ENCODE results near the gene MB21D2. TPM values are rescaled to one million over a fixed set of nuclear protein-coding genes. Genes with fewer than 3 reads are reported as not detected.
A peak's percentile ranks its signal among the peaks of the same experiment; 100 is the strongest.
"Not testable (repeated sequence)": the region's sequence is repeated elsewhere in the genome, so short reads cannot be mapped to it uniquely, and the experiment has no call there.

Gene MB21D2, protein sequence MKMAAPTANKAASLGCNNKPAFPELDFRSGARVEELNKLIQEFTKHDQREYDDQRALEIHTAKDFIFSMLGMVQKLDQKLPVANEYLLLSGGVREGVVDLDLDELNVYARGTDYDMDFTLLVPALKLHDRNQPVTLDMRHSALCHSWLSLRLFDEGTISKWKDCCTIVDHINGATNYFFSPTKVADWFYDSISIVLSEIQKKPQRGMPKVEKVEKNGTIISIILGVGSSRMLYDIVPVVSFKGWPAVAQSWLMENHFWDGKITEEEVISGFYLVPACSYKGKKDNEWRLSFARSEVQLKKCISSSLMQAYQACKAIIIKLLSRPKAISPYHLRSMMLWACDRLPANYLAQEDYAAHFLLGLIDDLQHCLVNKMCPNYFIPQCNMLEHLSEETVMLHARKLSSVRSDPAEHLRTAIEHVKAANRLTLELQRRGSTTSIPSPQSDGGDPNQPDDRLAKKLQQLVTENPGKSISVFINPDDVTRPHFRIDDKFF
- total RNA-seq (2014; rRNA removed; shearing (Covaris generic)), result 28.3 and 35.0 TPM in 2 replicates

GRCh38 chr3:192917404-192918274 is at the start of gene MB21D2:
Gene MB21D2 (minus strand): TSS chr3:192917856. CDS start chr3:192917840, 16 bp downstream.
- peak; percentile 87 for DNase-seq (ENCODE audit: low read depth)

DNA sequence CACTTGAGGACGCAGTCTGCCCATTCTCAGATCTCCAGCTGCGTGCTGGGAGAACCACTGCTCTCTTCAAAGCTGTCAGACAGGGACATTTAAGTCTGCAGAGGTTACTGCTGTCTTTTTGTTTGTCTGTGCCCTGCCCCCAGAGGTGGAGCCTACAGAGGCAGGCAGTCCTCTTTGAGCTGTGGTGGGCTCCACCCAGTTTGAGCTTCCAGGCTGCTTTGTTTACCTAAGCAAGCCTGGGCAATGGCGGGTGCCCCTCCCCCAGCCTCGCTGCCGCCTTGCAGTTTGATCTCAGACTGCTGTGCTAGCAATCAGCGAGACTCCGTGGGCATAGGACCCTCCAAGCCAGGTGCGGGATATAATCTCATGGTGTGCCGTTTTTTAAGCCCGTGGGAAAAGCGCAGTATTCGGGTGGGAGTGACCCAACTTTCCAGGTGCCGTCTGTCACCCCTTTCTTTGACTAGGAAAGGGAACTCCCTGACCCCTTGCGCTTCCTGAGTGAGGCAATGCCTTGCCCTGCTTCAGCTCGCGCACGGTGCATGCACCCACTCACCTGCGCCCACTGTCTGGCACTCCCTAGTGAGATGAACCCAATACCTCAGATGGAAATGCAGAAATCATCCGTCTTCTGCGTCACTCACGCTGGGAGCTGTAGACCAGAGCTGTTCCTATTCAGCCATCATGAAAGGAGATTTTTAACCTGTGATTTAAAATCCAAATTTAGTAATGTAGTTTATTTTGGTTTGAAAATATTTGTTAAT is 47.5 kb upstream of the MB21D2 start:
- not testable (repeated sequence) for DNase-seq (ENCODE audit: low read depth)

DNA sequence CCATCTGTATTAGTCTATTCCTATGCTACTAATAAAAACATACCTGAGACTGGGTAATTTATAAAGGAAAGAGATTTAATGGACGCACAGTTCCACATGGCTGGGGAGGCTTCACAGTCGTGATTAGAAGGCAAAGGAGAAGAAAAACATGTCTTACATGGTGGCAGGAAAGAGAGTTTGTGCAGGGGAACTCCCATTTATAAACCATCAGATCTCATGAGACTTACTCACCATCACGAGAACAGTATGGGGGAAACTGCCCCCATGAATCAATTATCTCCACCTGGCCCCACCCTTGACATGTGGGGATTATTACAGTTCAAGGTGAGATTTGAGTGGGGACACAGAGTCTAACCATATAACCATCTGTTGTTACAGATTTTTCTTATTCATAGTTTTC is 42.1 kb upstream of the MB21D2 start:
- no peak for DNase-seq (ENCODE audit: low read depth)

GRCh38 chr3:192958219-192958872 is 40.7 kb upstream of the MB21D2 start:
- DNase-seq (ENCODE audit: low read depth), result no peak

DNA sequence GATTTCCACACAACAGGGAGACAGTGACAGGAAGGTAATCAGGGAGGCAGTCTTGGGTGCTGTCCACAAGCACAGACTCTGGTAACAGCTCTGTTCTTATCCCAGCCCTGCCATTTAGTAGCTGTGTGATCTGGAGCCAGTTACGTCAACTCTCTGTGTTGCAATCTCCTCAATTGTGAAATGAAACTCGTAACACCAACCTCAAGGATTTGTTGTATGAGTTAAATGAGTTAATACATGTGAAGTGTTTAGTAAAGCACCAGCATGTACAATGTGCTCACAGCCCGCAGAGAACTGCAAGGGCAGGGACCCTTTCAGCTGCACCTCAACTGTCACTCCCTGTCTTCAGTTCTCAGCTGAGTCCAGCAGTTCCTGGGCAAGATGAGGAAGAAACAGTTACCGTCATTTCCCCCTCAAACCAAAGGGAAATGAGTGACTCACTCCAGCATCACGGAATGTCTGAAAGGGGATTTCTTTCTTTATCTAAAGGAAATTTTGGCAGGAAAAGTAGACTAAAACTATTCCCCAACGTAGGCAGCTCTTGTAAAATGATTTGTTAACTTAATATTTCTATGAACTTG is 39.9 kb upstream of the MB21D2 start:
- peak; percentile 70 for DNase-seq (ENCODE audit: low read depth)

DNA sequence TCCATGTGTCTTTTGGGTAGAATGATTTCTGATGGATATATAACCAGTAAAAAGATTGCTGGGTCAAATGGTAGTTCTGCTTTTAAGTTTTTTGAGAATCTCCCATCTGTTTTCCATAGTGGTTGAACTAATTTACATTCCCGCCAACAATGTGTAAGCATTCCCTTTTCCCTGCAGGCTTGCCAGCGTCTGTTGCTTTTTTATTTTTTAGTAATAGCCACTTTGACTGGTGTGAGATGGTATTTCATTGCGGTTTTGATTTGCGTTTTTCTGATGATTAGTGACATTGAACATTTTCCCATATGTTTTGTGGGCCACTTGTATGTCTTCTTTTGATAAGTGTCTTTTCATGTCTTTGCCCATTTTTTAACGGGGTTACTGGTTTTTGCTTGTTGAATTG is 36.3 kb upstream of the MB21D2 start:
- DNase-seq (ENCODE audit: low read depth), result no peak

DNA sequence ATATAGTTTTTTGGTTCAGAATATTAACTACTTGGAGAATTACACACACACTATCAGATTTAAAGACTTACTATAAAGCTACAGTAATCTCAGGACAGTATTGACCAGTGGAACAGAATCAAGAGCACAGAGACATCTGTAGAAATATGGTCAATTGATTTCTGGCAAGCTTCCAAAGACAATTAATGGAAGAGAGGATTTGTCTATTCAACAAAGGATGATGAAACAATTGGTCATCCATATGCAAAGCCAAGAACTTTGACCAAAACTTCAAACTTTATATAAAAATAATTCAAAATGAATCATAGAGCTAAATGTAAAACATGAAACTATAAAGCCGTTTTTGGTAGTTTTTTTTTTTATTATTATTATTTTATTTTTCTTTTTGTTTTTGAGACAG is 29.8 kb upstream of the MB21D2 start:
- DNase-seq (ENCODE audit: low read depth), result no peak

GRCh38 chr3:192943393-192943792 is 25.7 kb upstream of the MB21D2 start:
- no peak for DNase-seq (ENCODE audit: low read depth)

DNA sequence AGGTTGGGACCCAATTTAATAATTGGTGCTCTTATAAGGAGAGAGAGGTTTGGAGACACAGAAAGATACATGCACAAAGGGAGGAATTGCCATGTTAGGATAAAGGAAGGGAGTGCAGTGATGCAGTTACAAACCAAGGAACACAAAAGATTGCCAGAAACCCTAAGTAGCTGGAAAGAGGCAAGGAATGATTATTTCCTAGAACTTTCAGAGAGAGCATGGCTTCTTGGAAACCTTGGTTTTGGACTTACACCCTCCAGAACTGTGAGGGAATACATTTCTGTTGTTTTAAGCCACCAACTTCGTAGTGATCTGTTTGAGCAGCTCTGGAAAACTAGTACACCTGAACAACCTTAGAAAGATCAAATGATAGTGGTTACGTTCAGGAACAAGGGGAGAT is 25.0 kb upstream of the MB21D2 start:
- no peak for DNase-seq (ENCODE audit: low read depth)

DNA sequence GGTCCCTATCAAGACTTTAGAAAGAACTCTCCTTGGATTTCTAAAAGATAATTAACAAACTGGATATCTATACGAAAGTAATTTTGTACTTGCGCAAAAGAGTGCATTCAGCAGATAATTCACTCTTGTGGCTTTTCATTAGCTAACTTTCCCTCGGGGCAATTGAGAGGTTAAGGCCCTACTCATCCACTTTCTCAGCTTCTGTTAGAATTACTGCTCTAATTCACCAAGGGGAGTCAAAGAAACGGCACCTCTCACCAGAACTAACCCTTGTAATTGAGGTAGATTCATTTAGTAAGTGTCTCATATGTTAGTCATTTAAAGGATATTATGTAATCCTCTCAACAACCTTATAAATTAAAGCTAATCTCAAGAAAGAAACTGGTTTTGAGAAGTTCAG is 22.5 kb upstream of the MB21D2 start:
- DNase-seq (ENCODE audit: low read depth), result peak; percentile 74

DNA sequence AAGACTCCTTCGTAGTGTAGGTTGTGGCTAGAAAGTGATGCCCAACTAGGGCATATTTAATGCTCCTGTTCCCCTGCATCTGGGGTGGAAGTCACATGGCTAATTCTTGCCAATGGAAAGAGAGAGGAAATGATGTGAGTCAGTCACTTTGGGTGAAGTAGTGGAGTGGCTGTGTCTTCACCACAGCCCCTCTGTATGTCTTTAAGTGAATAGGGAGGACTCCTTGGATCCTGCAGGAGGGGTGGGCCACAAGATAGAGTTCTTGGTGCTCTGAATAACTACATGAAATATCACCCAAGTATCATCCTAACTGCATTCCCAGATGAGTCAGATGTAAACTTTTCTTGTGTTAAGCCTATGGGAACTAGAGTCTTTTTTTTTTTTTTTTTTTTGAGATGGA is 17.8 kb upstream of the MB21D2 start:
- peak; percentile 34 for DNase-seq (ENCODE audit: low read depth)

DNA sequence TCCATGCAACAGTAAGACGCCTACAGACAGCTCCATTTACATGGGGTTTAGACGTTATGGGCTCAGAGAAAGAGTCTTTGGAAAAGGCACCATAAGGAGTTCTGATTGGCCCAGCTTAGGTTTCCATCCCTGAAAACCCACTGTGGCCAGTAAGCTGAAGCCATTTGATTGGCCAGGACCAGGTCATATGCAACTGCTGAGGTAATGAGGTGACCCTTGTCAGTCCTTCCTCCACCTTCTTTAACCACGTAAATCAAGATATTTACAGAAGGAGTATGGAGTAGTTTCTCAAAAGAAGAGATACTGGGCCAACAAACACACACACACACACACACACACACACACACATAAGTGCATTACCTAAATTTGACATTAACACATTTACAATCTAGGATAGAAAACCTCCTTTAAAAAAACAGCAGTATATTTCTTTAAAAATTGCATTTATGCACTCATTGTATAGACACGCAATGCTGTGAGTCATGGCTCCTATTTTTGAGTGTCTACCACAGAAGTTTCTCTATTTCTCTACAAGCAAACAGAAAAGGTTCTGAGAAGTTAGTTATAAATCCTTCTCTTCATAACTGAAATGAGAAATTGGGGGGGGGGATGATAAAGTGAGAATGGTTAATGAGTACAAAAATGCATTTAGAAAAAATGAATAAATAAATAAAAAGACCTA is 16.3 kb upstream of the MB21D2 start:
- DNase-seq (ENCODE audit: low read depth), result no peak

DNA sequence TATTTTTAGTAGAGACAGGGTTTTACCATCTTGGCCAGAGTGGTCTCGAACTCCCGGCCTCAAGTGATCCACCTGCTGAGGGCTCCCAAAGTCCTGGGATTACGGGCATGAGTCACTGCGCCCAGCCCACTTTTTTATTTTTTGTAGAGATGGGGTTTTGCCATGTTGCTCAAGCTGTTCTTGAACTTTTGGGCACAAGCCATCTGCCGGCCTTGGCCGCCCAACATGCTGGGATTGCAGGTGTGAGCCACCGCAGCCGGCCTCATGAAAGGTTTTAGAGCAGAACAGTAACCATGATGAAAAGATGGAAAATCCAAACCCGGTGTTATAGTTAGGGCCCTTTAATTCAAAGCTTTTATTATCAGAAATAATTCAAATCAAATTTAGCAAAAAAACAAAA is 15.6 kb upstream of the MB21D2 start:
- DNase-seq (ENCODE audit: low read depth), result no peak

- no peak for DNase-seq (ENCODE audit: low read depth)
Measured at GRCh38 chr3:192931825-192932224, 14.2 kb upstream of the MB21D2 start.

DNA sequence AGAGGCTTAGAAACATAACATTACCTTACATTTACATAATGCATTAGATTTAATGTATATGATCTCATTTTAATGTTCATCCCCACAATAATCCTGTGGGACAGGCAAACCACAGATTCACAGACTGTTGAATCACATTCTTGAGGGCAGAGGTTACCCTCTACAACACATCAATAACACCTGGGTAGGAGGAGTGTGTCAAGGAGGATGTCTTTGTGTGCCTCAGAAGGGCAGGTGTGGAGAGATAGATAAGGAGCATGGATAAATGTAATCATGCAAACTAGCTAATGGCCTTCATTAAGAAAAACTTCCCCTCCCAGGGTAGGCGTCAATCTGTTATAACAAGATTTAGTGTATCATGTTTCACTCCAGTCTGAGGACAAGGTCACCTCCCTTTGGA is 12.9 kb upstream of the MB21D2 start:
- DNase-seq (ENCODE audit: low read depth), result no peak

GRCh38 chr3:192929755-192930547 is 12.3 kb upstream of the MB21D2 start:
- DNase-seq (ENCODE audit: low read depth), result no peak

- DNase-seq (ENCODE audit: low read depth), result no peak
Measured at GRCh38 chr3:192929146-192929545, 11.5 kb upstream of the MB21D2 start.

- no peak for DNase-seq (ENCODE audit: low read depth)
Measured at GRCh38 chr3:192928720-192929119, 11.1 kb upstream of the MB21D2 start.

- DNase-seq (ENCODE audit: low read depth), result no peak
Measured at GRCh38 chr3:192928016-192928415, 10.4 kb upstream of the MB21D2 start.

DNA sequence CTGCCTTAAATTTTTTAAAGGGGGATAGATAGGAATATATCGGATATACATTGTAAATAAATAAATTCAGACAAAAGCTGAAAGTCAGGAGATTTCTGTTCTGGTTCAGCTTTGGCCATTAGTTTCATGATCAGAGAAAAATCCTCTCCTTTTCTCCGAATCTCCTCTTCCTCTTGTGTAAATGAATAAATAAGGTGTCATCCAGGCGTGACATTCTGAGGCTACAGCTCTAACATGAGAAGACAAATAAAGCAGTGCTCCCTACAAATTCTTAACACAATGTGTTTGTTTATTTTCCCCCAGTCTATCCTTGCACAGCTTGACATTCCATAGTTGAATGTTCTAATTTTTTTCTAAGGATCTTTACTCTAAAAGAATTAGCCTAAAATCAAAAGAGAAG is 9.4 kb upstream of the MB21D2 start:
- no peak for DNase-seq (ENCODE audit: low read depth)

Measured in M059J (cell line).